MM.1S (cell line): ENCODE measurements around the gene GGN.

Experiments used
- EZH2 ChIP-seq: fragments of 300-600 bp; sonication (generic); optimal IDR thresholded peaks from 2 replicates; pipeline ENCODE3; 2017; ENCODE audit warnings: low read depth, mild to moderate bottlenecking, antibody characterized with exemption, low read length, mixed read lengths
- EZH2phosphoT487 ChIP-seq: fragments of 300-600 bp; sonication (generic); IDR thresholded peaks from 2 replicates; pipeline ENCODE4 v1.6.1; 2018; ENCODE audit warnings: antibody characterized with exemption, low read length
- TF ChIP-seq, protein P1 (sequence below): fragments of 300-600 bp; sonication (generic); IDR thresholded peaks from 2 replicates; pipeline ENCODE4 v1.5.1; 2016; ENCODE audit warnings: antibody characterized with exemption, low read length, mixed read lengths

DNA sequence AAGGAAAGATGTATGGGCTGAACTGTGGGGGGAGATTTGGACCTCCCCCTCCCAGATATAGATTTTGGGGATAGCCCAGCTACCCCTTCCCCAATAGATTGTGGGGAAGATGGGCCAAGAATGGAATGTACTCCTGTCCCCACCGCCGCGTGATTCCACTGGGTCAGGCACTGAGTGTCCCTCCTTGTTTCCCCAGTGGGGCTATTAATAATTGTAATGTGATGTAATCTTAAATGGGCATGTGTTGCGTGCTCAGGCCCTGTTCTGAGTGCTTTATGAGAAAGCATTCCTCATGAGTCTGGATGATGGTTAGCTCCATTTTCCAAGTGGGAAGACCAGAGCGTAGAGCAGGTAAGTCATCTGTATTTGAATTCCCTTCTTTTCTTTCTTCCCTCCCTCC, 12.1 kb downstream of the GGN start:
- TF ChIP-seq, protein P1, sequence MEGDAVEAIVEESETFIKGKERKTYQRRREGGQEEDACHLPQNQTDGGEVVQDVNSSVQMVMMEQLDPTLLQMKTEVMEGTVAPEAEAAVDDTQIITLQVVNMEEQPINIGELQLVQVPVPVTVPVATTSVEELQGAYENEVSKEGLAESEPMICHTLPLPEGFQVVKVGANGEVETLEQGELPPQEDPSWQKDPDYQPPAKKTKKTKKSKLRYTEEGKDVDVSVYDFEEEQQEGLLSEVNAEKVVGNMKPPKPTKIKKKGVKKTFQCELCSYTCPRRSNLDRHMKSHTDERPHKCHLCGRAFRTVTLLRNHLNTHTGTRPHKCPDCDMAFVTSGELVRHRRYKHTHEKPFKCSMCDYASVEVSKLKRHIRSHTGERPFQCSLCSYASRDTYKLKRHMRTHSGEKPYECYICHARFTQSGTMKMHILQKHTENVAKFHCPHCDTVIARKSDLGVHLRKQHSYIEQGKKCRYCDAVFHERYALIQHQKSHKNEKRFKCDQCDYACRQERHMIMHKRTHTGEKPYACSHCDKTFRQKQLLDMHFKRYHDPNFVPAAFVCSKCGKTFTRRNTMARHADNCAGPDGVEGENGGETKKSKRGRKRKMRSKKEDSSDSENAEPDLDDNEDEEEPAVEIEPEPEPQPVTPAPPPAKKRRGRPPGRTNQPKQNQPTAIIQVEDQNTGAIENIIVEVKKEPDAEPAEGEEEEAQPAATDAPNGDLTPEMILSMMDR, result no peak
- no peak for TF ChIP-seq EZH2
- TF ChIP-seq EZH2phosphoT487, result no peak
